GM18499 (cell line): ENCODE data around the gene BNIP3.

Experiments
- ATAC-seq: cut with Tn5 transposase; IDR thresholded peaks from one replicate; pipeline ENCODE4 v1.9.1; 2021; ENCODE audit warnings: moderate number of reproducible peaks; ENCODE audit not compliant: insufficient read depth, unreplicated experiment

Gene BNIP3

GRCh38 chr10:131981429-131982184, at the start of gene BNIP3:
TSS of gene BNIP3 (minus strand) at chr10:131981923. CDS start at chr10:131981806, 117 bp downstream.
- ATAC-seq: peak; percentile 48

DNA sequence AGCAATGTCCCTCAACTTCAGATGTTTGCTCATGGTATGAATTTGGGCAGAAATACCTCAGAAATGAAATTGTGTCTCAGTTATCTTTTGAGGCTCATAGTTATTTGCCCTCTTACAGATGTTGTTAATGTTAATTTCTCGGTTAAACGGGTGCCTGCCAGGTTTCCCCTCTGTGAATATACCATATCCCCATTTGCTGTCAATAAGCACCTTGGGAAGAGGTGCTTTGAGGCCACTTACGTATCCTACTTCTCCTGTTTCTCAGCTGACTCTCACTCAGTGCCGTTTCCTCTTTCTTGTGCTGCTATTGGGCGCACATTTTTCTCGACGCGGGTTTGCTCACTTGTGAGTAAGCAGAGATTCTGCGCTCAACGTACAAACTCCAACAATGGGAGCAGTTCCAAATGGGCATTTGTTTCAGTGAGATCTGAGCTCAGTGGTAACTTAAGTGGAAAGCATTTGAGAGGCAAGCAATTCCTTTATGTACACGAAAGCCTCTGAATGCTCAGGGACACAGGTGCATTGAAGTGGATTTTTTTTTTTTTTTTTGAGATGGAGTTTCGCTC, 49.3 kb upstream of the BNIP3 start:
- no peak for ATAC-seq

DNA sequence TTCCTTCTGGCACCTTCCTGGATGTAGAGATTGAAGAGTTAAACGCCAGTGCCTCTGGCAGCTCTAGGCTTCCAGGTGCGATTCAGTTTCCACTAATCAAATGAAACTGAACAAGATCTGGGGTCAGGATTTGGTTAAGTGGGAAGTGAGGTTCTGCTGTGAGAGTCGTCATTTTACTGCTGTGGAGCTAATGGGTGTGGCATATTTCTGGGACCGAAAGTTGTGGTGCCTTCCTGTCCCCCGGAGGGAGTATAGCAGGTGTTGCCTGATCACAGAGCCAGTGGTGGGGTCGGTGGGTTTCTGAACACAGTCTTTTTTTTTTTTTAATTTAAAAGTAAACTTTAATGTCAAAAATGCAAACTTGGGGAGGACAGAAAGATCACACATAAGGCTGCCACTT, 47.0 kb upstream of the BNIP3 start:
- no peak for ATAC-seq

GRCh38 chr10:132027423-132027983, 45.8 kb upstream of the BNIP3 start:
- no peak for ATAC-seq

DNA sequence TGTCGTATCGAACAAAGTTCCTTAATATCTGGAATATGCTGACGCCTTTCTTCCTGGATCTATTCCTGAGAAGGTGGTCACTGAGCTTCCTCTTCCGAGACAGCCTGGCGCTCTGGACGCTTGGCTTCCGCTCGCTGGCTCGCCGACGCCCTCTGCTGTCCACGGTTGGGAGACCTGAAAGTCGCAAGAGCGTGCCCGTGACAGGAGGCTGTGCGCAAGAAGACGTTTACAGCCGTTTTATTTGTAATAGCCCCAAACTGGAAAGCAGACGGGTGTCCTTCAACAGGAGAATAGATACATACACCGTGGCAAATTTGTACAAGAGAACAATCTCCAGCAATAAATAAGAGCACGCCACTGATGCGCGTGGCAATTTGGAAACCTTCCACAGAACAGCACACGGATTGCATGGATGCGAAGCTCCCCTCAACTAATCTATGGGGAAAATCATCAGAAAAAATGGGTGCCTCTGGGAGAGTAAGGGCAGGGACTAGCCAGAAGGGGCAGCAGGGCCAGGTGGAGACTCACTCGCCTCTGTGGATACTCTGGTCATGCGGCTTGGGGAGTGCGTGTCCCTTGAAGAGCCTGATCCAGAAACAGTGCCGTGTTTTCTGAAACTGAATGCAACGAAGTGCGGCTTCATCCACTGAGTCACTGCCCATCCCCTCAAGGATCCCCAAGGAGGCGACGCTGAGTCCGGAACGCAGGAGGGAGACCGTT, 41.5 kb upstream of the BNIP3 start:
- no peak for ATAC-seq

DNA sequence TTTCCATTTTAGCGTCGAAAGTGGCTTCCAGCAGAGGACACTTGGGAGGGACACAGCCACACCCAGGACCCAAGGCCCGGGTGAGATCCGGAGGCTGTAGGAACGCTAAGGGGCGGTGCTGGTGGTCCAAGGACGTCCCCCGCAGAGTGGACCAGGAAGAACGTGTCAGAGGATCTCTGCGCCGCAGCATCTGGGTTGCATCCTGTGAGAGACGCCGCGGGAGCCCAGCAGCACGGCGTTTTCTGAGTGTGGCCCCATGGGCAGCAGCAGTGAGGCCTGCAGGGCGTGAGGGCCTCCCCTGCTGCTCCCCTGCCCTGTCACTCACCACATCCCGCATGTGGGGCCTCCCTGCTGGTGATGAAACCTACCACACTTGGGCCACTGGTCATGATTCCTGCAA, 40.5 kb upstream of the BNIP3 start:
- ATAC-seq: no peak

- ATAC-seq: no peak
These were observed 39.9 kb upstream of the BNIP3 start for GRCh38 chr10:132021504-132022143.

- no peak for ATAC-seq
These were observed 39.3 kb upstream of the BNIP3 start for GRCh38 chr10:132021046-132021445.

DNA sequence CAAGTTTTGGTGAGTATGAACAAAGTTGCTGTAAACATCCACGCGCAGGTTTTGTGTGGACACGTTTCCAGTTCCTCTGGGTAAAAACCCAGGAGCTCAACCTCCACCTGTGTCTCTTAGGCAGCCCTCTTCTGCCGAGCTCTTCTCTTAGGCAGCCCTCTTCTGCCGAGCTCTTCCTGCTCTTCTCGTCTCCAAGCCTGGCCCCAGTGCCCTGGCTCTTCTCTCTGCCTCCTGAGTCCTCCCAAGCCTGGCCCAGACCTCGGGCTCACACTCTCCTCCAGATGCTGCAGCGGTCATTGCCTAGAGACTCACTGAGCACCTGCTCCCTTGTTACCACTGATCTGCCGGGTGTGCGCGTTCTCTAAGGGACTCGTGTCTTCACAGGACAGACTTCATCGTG, 38.7 kb upstream of the BNIP3 start:
- ATAC-seq: no peak

GRCh38 chr10:132019366-132019765, 37.6 kb upstream of the BNIP3 start:
- no peak for ATAC-seq

- ATAC-seq: no peak
These were observed 36.7 kb upstream of the BNIP3 start for GRCh38 chr10:132018446-132018845.

GRCh38 chr10:132016514-132016913, 34.8 kb upstream of the BNIP3 start:
- no peak for ATAC-seq

DNA sequence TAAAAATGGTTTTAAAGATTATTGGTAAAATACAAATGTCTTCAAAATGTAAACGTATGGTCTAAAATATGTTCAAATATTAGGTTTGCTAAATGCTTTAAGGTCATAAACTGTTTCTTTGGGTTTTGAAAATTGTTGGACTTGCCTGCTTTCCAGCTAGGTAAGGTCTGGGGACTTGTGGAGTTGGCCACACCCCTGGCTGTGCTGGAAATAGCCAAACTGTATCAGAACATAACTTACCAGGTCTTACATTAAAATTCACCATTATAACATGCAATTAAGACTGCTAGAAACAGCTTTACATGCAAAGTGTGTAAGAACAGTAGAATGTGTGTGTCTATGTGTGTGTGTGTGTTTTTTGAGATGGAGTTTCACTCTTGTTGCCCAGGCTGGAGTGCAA, 29.7 kb upstream of the BNIP3 start:
- ATAC-seq: no peak

GRCh38 chr10:132011024-132011423, 29.3 kb upstream of the BNIP3 start:
- no peak for ATAC-seq

- no peak for ATAC-seq
These were observed 28.8 kb upstream of the BNIP3 start for GRCh38 chr10:132010483-132010882.

GRCh38 chr10:132009575-132009974, 27.9 kb upstream of the BNIP3 start:
- no peak for ATAC-seq

DNA sequence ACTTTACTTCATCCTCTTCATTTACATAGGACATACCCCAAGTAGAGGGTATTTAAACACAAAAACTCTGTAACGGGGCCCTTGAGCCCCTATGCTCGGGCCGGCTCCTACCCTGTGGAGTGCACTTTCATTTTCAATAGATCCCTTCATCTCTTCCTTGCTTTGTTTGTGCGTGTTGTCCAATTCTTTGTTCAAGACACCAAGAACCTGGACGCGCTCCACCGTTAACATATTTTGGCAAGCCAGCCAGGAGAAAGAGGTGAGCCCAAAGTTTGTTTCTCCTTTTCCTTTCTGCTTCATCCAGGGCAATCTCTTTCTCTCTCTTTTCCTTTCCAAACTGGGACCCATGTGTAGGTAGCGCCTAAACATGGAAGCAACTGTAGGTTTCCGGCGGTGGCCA, 26.0 kb upstream of the BNIP3 start:
- no peak for ATAC-seq

GRCh38 chr10:132006966-132007365, 25.2 kb upstream of the BNIP3 start:
- no peak for ATAC-seq

GRCh38 chr10:132005147-132005546, 23.4 kb upstream of the BNIP3 start:
- no peak for ATAC-seq

DNA sequence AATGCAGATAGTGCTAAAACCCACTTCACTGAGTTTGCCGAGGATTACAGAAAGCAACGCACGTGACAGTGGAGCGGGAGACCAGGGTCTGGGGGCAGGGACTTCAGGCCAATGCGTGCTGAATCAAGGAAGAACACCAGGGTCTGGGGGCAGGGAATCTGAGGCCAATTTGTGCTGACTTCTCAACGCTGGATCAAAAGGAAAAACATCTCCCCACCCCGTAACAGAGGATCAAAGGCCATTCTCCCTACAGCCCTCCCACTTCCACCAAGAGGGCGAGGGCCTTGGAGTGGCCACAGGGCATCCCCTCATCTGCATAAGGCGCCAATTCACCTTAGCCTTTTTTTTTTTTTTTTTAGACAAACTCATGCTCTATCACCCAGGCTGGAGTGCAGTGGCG, 22.3 kb upstream of the BNIP3 start:
- no peak for ATAC-seq
